Heart left ventricle (tissue), 16 donors: ENCODE measurements around the gene CCDC54. TPM values are rescaled to one million over a fixed set of nuclear protein-coding genes. Genes with fewer than 3 reads are reported as not detected.

ENCODE experiments used
- ATAC-seq, 4 donors: fragments of 200-7000 bp; cut with Tn5 transposase; one replicate each; pipeline ENCODE4 v1.9.1; 2020 to 2022; ENCODE audit warnings: moderate library complexity in 4 of 4, mild to moderate bottlenecking in 3 of 4, moderate number of reproducible peaks in 1 of 4
- DNase-seq, 5 donors: peaks; one replicate each; pipeline ENCODE4 v3.0.0-alpha.2; 2020
- H3K27ac ChIP-seq, 12 donors: fragments of 200-600 bp; sonication (generic) in 4 of 12; one replicate each; pipeline versions ENCODE4 v1.5.0 to v1.8.0; 2016 to 2022; ENCODE audit warnings: mild to moderate bottlenecking in 2 of 12
- H3K27me3 ChIP-seq, 9 donors: fragments of 200-600 bp; sonication (generic) in 2 of 9; one replicate each; pipeline versions ENCODE4 v1.5.1 to v1.8.0; 2016 to 2022; ENCODE audit warnings: mild to moderate bottlenecking in 3 of 9
- H3K36me3 ChIP-seq, 9 donors: fragments of 200-600 bp; sonication (generic) in 2 of 9; one replicate each; pipeline versions ENCODE4 v1.5.0 to v1.8.0; 2018 to 2022; ENCODE audit warnings: mild to moderate bottlenecking in 2 of 9
- H3K4me1 ChIP-seq, 12 donors: fragments of 200-600 bp; sonication (generic) in 4 of 12; one replicate each; pipeline versions ENCODE4 v1.5.0 to v1.8.0; 2016 to 2022; ENCODE audit warnings: mild to moderate bottlenecking in 3 of 12
- H3K4me3 ChIP-seq, 12 donors: fragments of 200-600 bp; sonication (generic) in 4 of 12; one replicate each; pipeline versions ENCODE4 v1.5.0 to v1.8.0; 2017 to 2022; ENCODE audit warnings: mild to moderate bottlenecking in 9 of 12, moderate library complexity in 4 of 12
- H3K9me3 ChIP-seq, 12 donors: fragments of 200-600 bp; sonication (generic) in 4 of 12; one replicate each; pipeline versions ENCODE4 v1.5.0 to v1.8.0; 2016 to 2022; ENCODE audit warnings: mild to moderate bottlenecking in 1 of 12
- POLR2A ChIP-seq, 2 donors: fragments of 450-650 bp; IDR thresholded peaks; one replicate each; pipeline ENCODE4 v1.6.1; 2017; ENCODE audit warnings: antibody characterized with exemption in 2 of 2, mild to moderate bottlenecking in 2 of 2, moderate library complexity in 2 of 2
- WGBS, 4 donors: extraction: QIAGEN DNeasy Blood & Tissue Kit in 2 of 4; methylation state at CpG; one replicate each; pipeline versions ENCODE4 v1.1.5 to v1.1.7; 2013 to 2018; 5-methylcytosine and 5-hydroxymethylcytosine counted together
- intact Hi-C, 10 donors: fragments of 100-400 bp; cut with DNase I; formaldehyde crosslinking; loops; one replicate each; pipeline versions ENCODE4 v1.11.1 to v1.14.2; 2022
- polyA plus RNA-seq, 2 donors: library from polyadenylated mRNA; stranded (reverse); fragments of 200-250 nt; gene quantifications; one replicate each; pipeline ENCODE4 v1.2.3, GENCODE V29; 2013
- total RNA-seq, 9 donors: library from RNA; depleted of rRNA in 2 of 9; stranded (reverse); fragments of >200 nt in 2 of 9; fragmentation: NEBNext Ultra II Directional in 3 of 9; extraction: Animal tissue kit (Norgen Biotek cat#: 25700) in 3 of 9; gene quantifications; one replicate each; pipeline versions ENCODE4 v1.1.0 to v1.2.4, GENCODE V29; 2016 to 2023
- TF ChIP-seq, protein P1 (sequence below), 12 donors: fragments of 200-600 bp; sonication (generic) in 4 of 12; IDR thresholded peaks; one replicate each; pipeline versions ENCODE4 v1.5.0 to v1.8.0; 2018 to 2022; ENCODE audit warnings: antibody characterized with exemption in 12 of 12, mild to moderate bottlenecking in 5 of 12
- donor health status: ischemic (EF 13 %, LVEDD 7.1; RV severe dilation, severe dysfunction).
- donor health status: healthy with polysubstance abuse.
- donor health status: DM: no; HTN: yes; CAD: no.
- donor health status: DM: no; HTN: no; CAD: no.
- donor health status: ischemic (EF 25% LVEDD 6.9; RV normal size, moderate dysfunction).
- donor health status: ischemic (EF 25% LVEDD 5.7; RV mildly dilated, moderate dysfunction).
- donor health status: healthy.
- donor health status: DM: yes; HTN: yes; CAD: no.
- donor health status: ischemic (EF 35%, LVEDD 5.7; RV mildly dilated, moderate dysfunction).
- donor health status: nonischemic (EF 11% LVEDD 7.7; RV severe dilation, severe dysfunction).
- donor health status: DM: yes; HTN: yes; CAD: no.
- donor health status: PGD.
- donor health status: ischemic (EF 29% LVEDD 5.4; RV normal size, mild dysfunction).
- donor health status: nonischemic (EF 23%, LVEDD 6.1; RV moderate dilation, normal function).

Gene CCDC54
- total and polyA plus RNA-seq, 11 donors, result not detected

GRCh38 chr3:107411779-107412178, 34.5 kb downstream of the CCDC54 start:
- intact Hi-C loops, result no loop called here
- no peak for DNase-seq
- peaks cover 0 to 7% (median 0%) of the 10 kb centered on the region in 12 donors for H3K4me1 ChIP-seq
- peaks cover 0 to 31% (median 13%) of the 10 kb centered on the region in 12 donors for H3K9me3 ChIP-seq
- H3K36me3 ChIP-seq, result no peaks in the 10 kb centered on the region
- H3K27ac ChIP-seq, result peak overlapping the region in 5 of 12 donors; percentile 38 to 50 (median 46)
- 9 to 20% (median 14%) methylated on average over 2 of the region's 2 CpGs for WGBS, 4 donors
- no peak overlapping the region for H3K4me3 ChIP-seq
- TF ChIP-seq, protein P1, sequence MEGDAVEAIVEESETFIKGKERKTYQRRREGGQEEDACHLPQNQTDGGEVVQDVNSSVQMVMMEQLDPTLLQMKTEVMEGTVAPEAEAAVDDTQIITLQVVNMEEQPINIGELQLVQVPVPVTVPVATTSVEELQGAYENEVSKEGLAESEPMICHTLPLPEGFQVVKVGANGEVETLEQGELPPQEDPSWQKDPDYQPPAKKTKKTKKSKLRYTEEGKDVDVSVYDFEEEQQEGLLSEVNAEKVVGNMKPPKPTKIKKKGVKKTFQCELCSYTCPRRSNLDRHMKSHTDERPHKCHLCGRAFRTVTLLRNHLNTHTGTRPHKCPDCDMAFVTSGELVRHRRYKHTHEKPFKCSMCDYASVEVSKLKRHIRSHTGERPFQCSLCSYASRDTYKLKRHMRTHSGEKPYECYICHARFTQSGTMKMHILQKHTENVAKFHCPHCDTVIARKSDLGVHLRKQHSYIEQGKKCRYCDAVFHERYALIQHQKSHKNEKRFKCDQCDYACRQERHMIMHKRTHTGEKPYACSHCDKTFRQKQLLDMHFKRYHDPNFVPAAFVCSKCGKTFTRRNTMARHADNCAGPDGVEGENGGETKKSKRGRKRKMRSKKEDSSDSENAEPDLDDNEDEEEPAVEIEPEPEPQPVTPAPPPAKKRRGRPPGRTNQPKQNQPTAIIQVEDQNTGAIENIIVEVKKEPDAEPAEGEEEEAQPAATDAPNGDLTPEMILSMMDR (IDR thresholded peaks at IDR 0.05), result no peak
- no peak for TF ChIP-seq POLR2A (IDR thresholded peaks at IDR 0.05)
- ATAC-seq, result peak in 1 of 4 donors; percentile 45
- no peaks in the 10 kb centered on the region for H3K27me3 ChIP-seq

- peak overlapping the region in 1 of 12 donors; percentile 43 for H3K27ac ChIP-seq
- no peak overlapping the region for H3K4me3 ChIP-seq
- H3K36me3 ChIP-seq, result no peaks in the 10 kb centered on the region
- no peaks in the 10 kb centered on the region for H3K27me3 ChIP-seq
- H3K9me3 ChIP-seq, result peaks cover 0 to 31% (median 13%) of the 10 kb centered on the region in 12 donors
- TF ChIP-seq POLR2A (IDR thresholded peaks at IDR 0.05), result no peak
- TF ChIP-seq, protein P1 (IDR thresholded peaks at IDR 0.05), result no peak
- H3K4me1 ChIP-seq, result peaks cover 0 to 7% (median 0%) of the 10 kb centered on the region in 12 donors
- WGBS, 4 donors, result 44 to 69% (median 58%) methylated on average over 3 of the region's 3 CpGs
- ATAC-seq (no peak), DNase-seq (no peak)
- intact Hi-C loops, result no loop called here
Measured at GRCh38 chr3:107412376-107412775, 35.1 kb downstream of the CCDC54 start.

GRCh38 chr3:107413264-107413663, 36.0 kb downstream of the CCDC54 start:
- 95 to 98% (median 96%) methylated on average over 6 of the region's 6 CpGs for WGBS, 4 donors
- TF ChIP-seq POLR2A (IDR thresholded peaks at IDR 0.05), result no peak
- TF ChIP-seq, protein P1 (IDR thresholded peaks at IDR 0.05), result no peak
- Histone ChIP-seq H3K9me3 (peaks cover 0 to 28% (median 13%) of the 10 kb centered on the region in 12 donors), H3K27me3 (no peaks in the 10 kb centered on the region), H3K4me1 (peaks cover 0 to 7% (median 0%) of the 10 kb centered on the region in 12 donors), H3K4me3 (no peak overlapping the region), H3K27ac (no peak overlapping the region), H3K36me3 (no peaks in the 10 kb centered on the region)
- intact Hi-C loops, result no loop called here
- DNase-seq, result no peak
- ATAC-seq, result no peak

- Histone ChIP-seq H3K9me3 (peaks cover 0 to 18% (median 6%) of the 10 kb centered on the region in 12 donors), H3K36me3 (no peaks in the 10 kb centered on the region), H3K27ac (no peak overlapping the region), H3K4me3 (no peak overlapping the region), H3K4me1 (peaks cover 0 to 7% (median 0%) of the 10 kb centered on the region in 12 donors), H3K27me3 (no peaks in the 10 kb centered on the region)
- 96 to 100% (median 98%) methylated on average over 1 of the region's 1 CpG for WGBS, 4 donors
- DNase-seq (no peak), ATAC-seq (no peak)
- intact Hi-C loops, result no loop called here
- no peak for TF ChIP-seq POLR2A (IDR thresholded peaks at IDR 0.05)
- TF ChIP-seq, protein P1 (IDR thresholded peaks at IDR 0.05), result no peak
Measured at GRCh38 chr3:107414325-107414964, 37.2 kb downstream of the CCDC54 start.
